HG03521 (cell line): ENCODE data around the gene EEF1B2.

Experiments
- ATAC-seq: cut with Tn5 transposase; IDR thresholded peaks from one replicate; pipeline ENCODE4 v1.9.1; 2021; ENCODE audit warnings: mild to moderate bottlenecking, moderate library complexity; ENCODE audit not compliant: unreplicated experiment

Gene EEF1B2

GRCh38 chr2:206211657-206212255 is 52.1 kb downstream of the EEF1B2 start:
- no peak for ATAC-seq
